Measurements from ENCODE around the gene NOX3. TPM values are rescaled to one million over a fixed set of nuclear protein-coding genes. Genes with fewer than 3 reads are reported as not detected.

NOX3 gene
- total RNA-seq, 3 donors from 2014 or later (not counting 1 experiment from before 2014, with no cell fraction given) = not detected

DNA sequence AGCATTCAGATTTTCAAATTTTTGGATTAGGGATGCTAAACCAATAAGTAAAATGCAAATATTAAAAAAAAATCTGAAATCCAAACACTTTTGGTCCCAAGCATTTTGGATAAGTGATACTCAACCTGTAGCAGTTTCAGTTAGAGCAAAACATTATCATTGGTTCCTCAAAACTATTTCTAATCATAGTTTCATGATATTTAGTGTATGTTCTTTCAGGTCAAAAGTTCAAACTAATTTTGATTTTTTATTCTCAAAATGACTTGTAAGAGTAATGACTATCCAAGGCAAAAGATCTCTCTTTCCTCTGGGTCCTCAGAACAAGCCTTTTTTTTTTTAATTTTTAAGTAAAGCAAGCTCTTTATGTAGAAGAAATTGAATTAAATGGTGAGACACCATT, 77.4 kb downstream of the NOX3 start:
- no peak overlapping the region for H3K4me3 Mint-ChIP-seq
- ATAC-seq = no peak

GRCh38 chr6:155377061-155377460, 78.6 kb downstream of the NOX3 start:
- Mint-ChIP-seq H3K27ac (no peak overlapping the region), H3K4me1 (no peaks in the 10 kb centered on the region), H3K27me3 (ENCODE audit: low read depth in 2 of 2) (peaks cover 0 to 7% of the 10 kb centered on the region in 2 donors), H3K9me3 (no peaks in the 10 kb centered on the region), H3K4me3 (no peak overlapping the region), H3K36me3 (no peaks in the 10 kb centered on the region)
- no peaks in the 10 kb centered on the region for H3K36me3 ChIP-seq (ENCODE audit: control insufficient read depth, insufficient read depth, low read length)
- H3K27ac ChIP-seq (ENCODE audit: low read length) = no peak overlapping the region
- H3K9me3 ChIP-seq (ENCODE audit: control insufficient read depth, insufficient read depth, low read length) = no peaks in the 10 kb centered on the region
- no peaks in the 10 kb centered on the region for H3K4me1 ChIP-seq (ENCODE audit: control insufficient read depth, insufficient read depth, low read length)
- DNase-seq (no peak), ATAC-seq (no peak)
- H3K27me3 ChIP-seq (ENCODE audit: control insufficient read depth, insufficient read depth, low read length) = no peaks in the 10 kb centered on the region
- WGBS (ENCODE audit: insufficient coverage) = no CpG with 5 or more reads among the region's 1 CpG
- intact Hi-C loops (cut with micrococcal nuclease) = no loop called here
- TF ChIP-seq CTCF (IDR thresholded peaks at IDR 0.05) = no peak
- no peak overlapping the region for H3K4me3 ChIP-seq (ENCODE audit: low read length)

More for the DNA sequence above, 77.4 kb downstream of the NOX3 start:
- Histone ChIP-seq H3K4me3 (ENCODE audit: low read length) (no peak overlapping the region), H3K9me3 (ENCODE audit: control insufficient read depth, insufficient read depth, low read length) (no peaks in the 10 kb centered on the region), H3K27me3 (ENCODE audit: control insufficient read depth, insufficient read depth, low read length) (no peaks in the 10 kb centered on the region), H3K27ac (ENCODE audit: low read length) (no peak overlapping the region), H3K36me3 (ENCODE audit: control insufficient read depth, insufficient read depth, low read length) (no peaks in the 10 kb centered on the region), H3K4me1 (ENCODE audit: control insufficient read depth, insufficient read depth, low read length) (no peaks in the 10 kb centered on the region)
- H3K27ac Mint-ChIP-seq = no peak overlapping the region
- H3K9me3 Mint-ChIP-seq = no peaks in the 10 kb centered on the region
- intact Hi-C loops (cut with micrococcal nuclease) = no loop called here
- no peak for TF ChIP-seq CTCF (IDR thresholded peaks at IDR 0.05)
- no peaks in the 10 kb centered on the region for H3K4me1 Mint-ChIP-seq
- no peak for DNase-seq
- H3K36me3 Mint-ChIP-seq = no peaks in the 10 kb centered on the region
- no peaks in the 10 kb centered on the region for H3K27me3 Mint-ChIP-seq (ENCODE audit: low read depth in 2 of 2)

GRCh38 chr6:155375801-155376200, 79.8 kb downstream of the NOX3 start:
- Mint-ChIP-seq H3K27ac (no peak overlapping the region), H3K9me3 (no peaks in the 10 kb centered on the region), H3K4me1 (no peaks in the 10 kb centered on the region), H3K27me3 (ENCODE audit: low read depth in 2 of 2) (peaks cover 0 to 7% of the 10 kb centered on the region in 2 donors), H3K4me3 (no peak overlapping the region), H3K36me3 (no peaks in the 10 kb centered on the region)
- no peak for TF ChIP-seq CTCF (IDR thresholded peaks at IDR 0.05)
- H3K9me3 ChIP-seq (ENCODE audit: control insufficient read depth, insufficient read depth, low read length) = no peaks in the 10 kb centered on the region
- no peaks in the 10 kb centered on the region for H3K4me1 ChIP-seq (ENCODE audit: control insufficient read depth, insufficient read depth, low read length)
- 96% methylated on average over 2 of the region's 2 CpGs for WGBS (ENCODE audit: insufficient coverage)
- intact Hi-C loops (cut with micrococcal nuclease) = no loop called here
- H3K27me3 ChIP-seq (ENCODE audit: control insufficient read depth, insufficient read depth, low read length) = no peaks in the 10 kb centered on the region
- H3K36me3 ChIP-seq (ENCODE audit: control insufficient read depth, insufficient read depth, low read length) = no peaks in the 10 kb centered on the region
- H3K4me3 ChIP-seq (ENCODE audit: low read length) = no peak overlapping the region
- H3K27ac ChIP-seq (ENCODE audit: low read length) = no peak overlapping the region
- ATAC-seq (no peak), DNase-seq (no peak)

DNA sequence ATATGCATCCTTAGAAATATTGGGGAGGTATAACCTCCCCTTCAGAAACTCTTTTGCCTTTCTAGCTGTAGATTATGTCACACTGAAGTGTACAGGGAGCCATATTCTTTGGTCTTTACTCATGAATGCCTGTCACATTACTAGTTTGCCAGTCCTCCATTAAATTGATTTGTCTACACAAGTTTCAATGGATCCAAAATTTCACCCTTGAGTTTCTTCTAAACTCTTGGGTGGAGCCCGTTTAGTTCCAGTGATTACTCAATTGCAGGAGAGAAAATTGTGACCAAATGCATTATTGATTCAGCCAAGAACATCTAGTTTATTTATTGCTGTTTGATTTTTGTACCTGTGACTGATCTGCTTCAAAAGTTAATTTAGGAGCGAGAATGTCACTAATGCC, 81.0 kb downstream of the NOX3 start:
- Histone ChIP-seq H3K36me3 (ENCODE audit: control insufficient read depth, insufficient read depth, low read length) (no peaks in the 10 kb centered on the region), H3K27ac (ENCODE audit: low read length) (no peak overlapping the region), H3K9me3 (ENCODE audit: control insufficient read depth, insufficient read depth, low read length) (no peaks in the 10 kb centered on the region), H3K4me1 (ENCODE audit: control insufficient read depth, insufficient read depth, low read length) (no peaks in the 10 kb centered on the region), H3K4me3 (ENCODE audit: low read length) (no peak overlapping the region), H3K27me3 (ENCODE audit: control insufficient read depth, insufficient read depth, low read length) (no peaks in the 10 kb centered on the region)
- intact Hi-C loops (cut with micrococcal nuclease) = no loop called here
- no peaks in the 10 kb centered on the region for H3K36me3 Mint-ChIP-seq
- no peak overlapping the region for H3K4me3 Mint-ChIP-seq
- 97% methylated on average over 2 of the region's 2 CpGs for WGBS (ENCODE audit: insufficient coverage)
- no peak for DNase-seq
- ATAC-seq = no peak
- TF ChIP-seq CTCF (IDR thresholded peaks at IDR 0.05) = no peak
- H3K27me3 Mint-ChIP-seq (ENCODE audit: low read depth in 2 of 2) = peaks cover 11 to 14% of the 10 kb centered on the region in 2 donors
- H3K27ac Mint-ChIP-seq = no peak overlapping the region
- no peaks in the 10 kb centered on the region for H3K4me1 Mint-ChIP-seq
- H3K9me3 Mint-ChIP-seq = no peaks in the 10 kb centered on the region
